ENCODE data around the gene ABCC5. TPM values are rescaled to one million over a fixed set of nuclear protein-coding genes. Genes with fewer than 3 reads are reported as not detected.

ABCC5 gene
- total and polyA plus RNA-seq, 2 experiments from 2014 or later = 27.8 to 41.4 TPM

- Histone ChIP-seq H3K36me3 (replicated peaks; ENCODE audit: insufficient read depth, low read depth) (no peaks in the 10 kb centered on the region), H3K9me3 (ENCODE audit: low read depth) (no peaks in the 10 kb centered on the region), H3K27ac (no peak overlapping the region), H2AFZ (no peak overlapping the region), H4K20me1 (ENCODE audit: insufficient read depth, poor library complexity, severe bottlenecking) (no peaks in the 10 kb centered on the region), H3K79me2 (no peaks in the 10 kb centered on the region), H3K4me3 (no peak overlapping the region), H3K4me1 (ENCODE audit: insufficient read depth) (no peaks in the 10 kb centered on the region), H3K9me2 (replicated peaks; ENCODE audit: insufficient read depth) (no peaks in the 10 kb centered on the region), H3K27me3 (no peaks in the 10 kb centered on the region), H3K4me2 (no peak overlapping the region)
- TF ChIP-seq EZH2phosphoT487 (IDR thresholded peaks at IDR 0.05; ENCODE audit: low read depth, severe bottlenecking, unreplicated experiment) (no peak), EZH2 (IDR thresholded peaks at IDR 0.05; ENCODE audit: borderline replicate concordance) (no peak), CTCF (IDR thresholded peaks at IDR 0.05; ENCODE audit: poor library complexity) (no peak)
- no peak for DNase-seq (ENCODE audit: low spot score)
- 96% methylated on average over 10 of the region's 10 CpGs for WGBS (ENCODE audit: low lambda C conversion rate, missing lambda C conversion rate)
Measured at GRCh38 chr3:183937601-183938286, 79.9 kb downstream of the ABCC5 start.

- no peak for TF ChIP-seq CTCF (IDR thresholded peaks at IDR 0.05; ENCODE audit: poor library complexity)
- no peak for TF ChIP-seq EZH2 (IDR thresholded peaks at IDR 0.05; ENCODE audit: borderline replicate concordance)
- TF ChIP-seq EZH2phosphoT487 (IDR thresholded peaks at IDR 0.05; ENCODE audit: low read depth, severe bottlenecking, unreplicated experiment) = no peak
Measured at GRCh38 chr3:183933160-183933559, 84.5 kb downstream of the ABCC5 start.

GRCh38 chr3:183931881-183932280 lies 85.8 kb downstream of the ABCC5 start:
- no peaks in the 10 kb centered on the region for H3K36me3 ChIP-seq (replicated peaks; ENCODE audit: insufficient read depth, low read depth)
- no peaks in the 10 kb centered on the region for H3K79me2 ChIP-seq
- H3K9me2 ChIP-seq (replicated peaks; ENCODE audit: insufficient read depth) = no peaks in the 10 kb centered on the region
- WGBS (ENCODE audit: low lambda C conversion rate, missing lambda C conversion rate) = 98% methylated on average over 2 of the region's 2 CpGs
- H3K27me3 ChIP-seq = no peaks in the 10 kb centered on the region
- H2AFZ ChIP-seq = no peak overlapping the region
- no peak for DNase-seq (ENCODE audit: low spot score)
- TF ChIP-seq CTCF (IDR thresholded peaks at IDR 0.05; ENCODE audit: poor library complexity) (no peak), EZH2 (IDR thresholded peaks at IDR 0.05; ENCODE audit: borderline replicate concordance) (no peak), EZH2phosphoT487 (IDR thresholded peaks at IDR 0.05; ENCODE audit: low read depth, severe bottlenecking, unreplicated experiment) (no peak)
- no peaks in the 10 kb centered on the region for H3K9me3 ChIP-seq (ENCODE audit: low read depth)
- H3K4me2 ChIP-seq = no peak overlapping the region
- no peak overlapping the region for H3K27ac ChIP-seq
- H4K20me1 ChIP-seq (ENCODE audit: insufficient read depth, poor library complexity, severe bottlenecking) = no peaks in the 10 kb centered on the region
- no peak overlapping the region for H3K4me3 ChIP-seq
- no peaks in the 10 kb centered on the region for H3K4me1 ChIP-seq (ENCODE audit: insufficient read depth)

More at GRCh38 chr3:183933160-183933559, 84.5 kb downstream of the ABCC5 start:
- Histone ChIP-seq H3K79me2 (no peaks in the 10 kb centered on the region), H2AFZ (no peak overlapping the region), H3K27me3 (no peaks in the 10 kb centered on the region), H3K36me3 (replicated peaks; ENCODE audit: insufficient read depth, low read depth) (no peaks in the 10 kb centered on the region), H3K4me1 (ENCODE audit: insufficient read depth) (no peaks in the 10 kb centered on the region), H4K20me1 (ENCODE audit: insufficient read depth, poor library complexity, severe bottlenecking) (no peaks in the 10 kb centered on the region), H3K4me2 (no peak overlapping the region), H3K4me3 (no peak overlapping the region), H3K9me3 (ENCODE audit: low read depth) (no peaks in the 10 kb centered on the region), H3K27ac (no peak overlapping the region), H3K9me2 (replicated peaks; ENCODE audit: insufficient read depth) (no peaks in the 10 kb centered on the region)
- no peak for DNase-seq (ENCODE audit: low spot score)
- WGBS (ENCODE audit: low lambda C conversion rate, missing lambda C conversion rate) = 96% methylated on average over 3 of the region's 3 CpGs

Measured in hepatocyte (in vitro differentiated cells).